ENCODE results near the gene INSRR.

The INSRR gene

GRCh38 chr1:156822680-156823079 lies 36.2 kb downstream of the INSRR start:
- no peak for DNase-seq

- peak; percentile 59 to 69 for DNase-seq
Measured at GRCh38 chr1:156821801-156822200, 37.1 kb downstream of the INSRR start.

- DNase-seq = peak; percentile 91 to 94
Measured at GRCh38 chr1:156816561-156817328, 42.2 kb downstream of the INSRR start, which contains the start of gene SH2D2A. Gene SH2D2A, minus strand, starts transcription at chr1:156816848. Its CDS starts 140 bp downstream, at chr1:156816708.

- DNase-seq = peak in 1 of 2 experiments; percentile 29
Measured at GRCh38 chr1:156815961-156816422, 42.9 kb downstream of the INSRR start.

GRCh38 chr1:156815307-156815826 lies 43.5 kb downstream of the INSRR start:
- no peak for DNase-seq

GRCh38 chr1:156814571-156815260 lies 44.2 kb downstream of the INSRR start:
- DNase-seq = peak; percentile 65 to 69

GRCh38 chr1:156813750-156814570 lies 45.0 kb downstream of the INSRR start:
- DNase-seq = peak; percentile 81 to 84

- no peak for DNase-seq
Measured at GRCh38 chr1:156813298-156813697, 45.6 kb downstream of the INSRR start.

GRCh38 chr1:156812293-156812990 lies 46.5 kb downstream of the INSRR start:
- no peak for DNase-seq

- DNase-seq = no peak
Measured at GRCh38 chr1:156811168-156811567, 47.7 kb downstream of the INSRR start.

- DNase-seq = no peak
Measured at GRCh38 chr1:156809711-156810366, 49.1 kb downstream of the INSRR start.

- no peak for DNase-seq
Measured at GRCh38 chr1:156809281-156809680, 49.6 kb downstream of the INSRR start.

- DNase-seq = no peak
Measured at GRCh38 chr1:156808186-156809030, 50.5 kb downstream of the INSRR start.

GRCh38 chr1:156807627-156808026 lies 51.3 kb downstream of the INSRR start:
- DNase-seq = peak in 1 of 2 experiments; percentile 49

- DNase-seq = no peak
Measured at GRCh38 chr1:156806512-156807440, 52.1 kb downstream of the INSRR start.

- DNase-seq = no peak
Measured at GRCh38 chr1:156805766-156806511, 53.0 kb downstream of the INSRR start.

GRCh38 chr1:156804572-156805243 lies 54.2 kb downstream of the INSRR start:
- DNase-seq = no peak

- DNase-seq = no peak
Measured at GRCh38 chr1:156804026-156804425, 54.9 kb downstream of the INSRR start.
